NB4 (cell line): Measurements from ENCODE around the gene MTCH1.

Source experiments
- CTCF ChIP-seq: IDR thresholded peaks from one replicate; pipeline ENCODE4 v1.5.1; 2012; ENCODE audit warnings: low read depth, low read length
- MAX ChIP-seq: IDR thresholded peaks from 2 replicates; pipeline ENCODE4 v1.6.1; 2011; ENCODE audit warnings: low read depth, low read length
- MYC ChIP-seq: IDR thresholded peaks from 2 replicates; pipeline ENCODE4 v1.6.1; 2011; ENCODE audit warnings: low read depth, low read length
- POLR2A ChIP-seq: IDR thresholded peaks from 2 replicates; pipeline ENCODE4 v1.6.1; 2011; ENCODE audit warnings: mild to moderate bottlenecking; ENCODE audit not compliant: insufficient read length; ENCODE audit errors: extremely low read depth

GRCh38 chr6:36986704-36987047, 680 bp upstream of the MTCH1 start:
- TF ChIP-seq POLR2A (no peak), CTCF (no peak), MAX (no peak), MYC (peak; percentile 31; the same call in 1 of the 2 replicates)
